ENCODE measurements around the gene TBXAS1.

Gene TBXAS1

GRCh38 chr7:140045697-140046096 lies 216.6 kb downstream of the TBXAS1 start:
- DNase-seq = no peak

- DNase-seq = no peak
These were observed 218.1 kb downstream of the TBXAS1 start for GRCh38 chr7:140047197-140047596.

GRCh38 chr7:140048138-140048537 lies 219.1 kb downstream of the TBXAS1 start:
- DNase-seq = no peak

GRCh38 chr7:140048989-140049338 lies 219.9 kb downstream of the TBXAS1 start:
- DNase-seq = no peak

- no peak for DNase-seq
These were observed 220.4 kb downstream of the TBXAS1 start for GRCh38 chr7:140049339-140050024.

GRCh38 chr7:140050100-140050499 lies 221.0 kb downstream of the TBXAS1 start:
- DNase-seq = no peak

- no peak for DNase-seq
These were observed 222.8 kb downstream of the TBXAS1 start for GRCh38 chr7:140051820-140052219.

- no peak for DNase-seq
These were observed 224.9 kb downstream of the TBXAS1 start for GRCh38 chr7:140053812-140054539.

- DNase-seq = no peak
These were observed 225.7 kb downstream of the TBXAS1 start for GRCh38 chr7:140054751-140055150.

GRCh38 chr7:140055833-140056232 lies 226.8 kb downstream of the TBXAS1 start:
- no peak for DNase-seq

- no peak for DNase-seq
These were observed 227.5 kb downstream of the TBXAS1 start for GRCh38 chr7:140056431-140057142.

- no peak for DNase-seq
These were observed 228.1 kb downstream of the TBXAS1 start for GRCh38 chr7:140057143-140057535.

- no peak for DNase-seq
These were observed 229.5 kb downstream of the TBXAS1 start for GRCh38 chr7:140058517-140058916.

- no peak for DNase-seq
These were observed 230.5 kb downstream of the TBXAS1 start for GRCh38 chr7:140059273-140060242.

GRCh38 chr7:140060243-140060630 lies 231.2 kb downstream of the TBXAS1 start:
- DNase-seq = no peak

- DNase-seq = no peak
These were observed 231.9 kb downstream of the TBXAS1 start for GRCh38 chr7:140060788-140061606.

GRCh38 chr7:140061607-140061930 lies 232.5 kb downstream of the TBXAS1 start:
- no peak for DNase-seq

- DNase-seq = no peak
These were observed 233.1 kb downstream of the TBXAS1 start for GRCh38 chr7:140062118-140062527.

GRCh38 chr7:140062528-140063299 lies 233.7 kb downstream of the TBXAS1 start, which contains the start of gene PARP12:
Gene PARP12, minus strand, starts transcription at chr7:140062951. Its CDS starts 104 bp downstream, at chr7:140062847.
- peak in 44 of 51 donors; percentile 6 to 70 (median 34) for DNase-seq

GRCh38 chr7:140067052-140067451 lies 238.0 kb downstream of the TBXAS1 start:
- DNase-seq = no peak
